A673 (cell line): ENCODE measurements around the gene NDST3. TPM values are rescaled to one million over a fixed set of nuclear protein-coding genes. Genes with fewer than 3 reads are reported as not detected.

Experiments used
- BruUV-seq: library from RNA; stranded (reverse); fragments of 400-500 nt; replicated peaks from 2 replicates; lab custom pipeline; 2021; lab: Mats Ljungman, UMichigan
- CTCF ChIA-PET: fragments of 300-600 bp; sonication (Branson Sonifier 250); formaldehyde crosslinking; loops from one replicate; lab custom pipeline; 2022; ENCODE audit warnings: antibody characterized with exemption; lab: Charles Lee
- POLR2A ChIA-PET: fragments of 300-600 bp; sonication (Branson Sonifier 250); formaldehyde crosslinking; loops from one replicate; lab custom pipeline; 2022; ENCODE audit warnings: antibody characterized with exemption; ENCODE audit not compliant: low non-redundant PET; lab: Charles Lee
- DNase-seq: peaks from one replicate; pipeline ENCODE4 v3.0.0-alpha.2; 2015; ENCODE audit warnings: low spot score
- H3K27ac ChIP-seq: fragments of 200-600 bp; sonication (generic); 2 replicates; pipeline ENCODE4 v1.5.1; 2016; ENCODE audit warnings: mixed run types, low read depth, mild to moderate bottlenecking, mixed read lengths, antibody characterized with exemption, low read length; ENCODE audit not compliant: poor library complexity, severe bottlenecking
- H3K27me3 ChIP-seq: fragments of 200-600 bp; sonication (generic); replicated peaks from 2 replicates; pipeline ENCODE4 v1.6.1; 2017; ENCODE audit warnings: mixed run types, low read depth, mild to moderate bottlenecking, mixed read lengths, antibody characterized with exemption, low read length; ENCODE audit not compliant: insufficient read depth, poor library complexity
- H3K36me3 ChIP-seq: fragments of 200-600 bp; sonication (generic); 2 replicates; pipeline ENCODE4 v1.6.1; 2016; ENCODE audit warnings: mixed run types, mild to moderate bottlenecking, mixed read lengths, antibody characterized with exemption, low read length; ENCODE audit not compliant: insufficient read depth, poor library complexity, severe bottlenecking
- H3K4me1 ChIP-seq: fragments of 200-600 bp; sonication (generic); 2 replicates; pipeline ENCODE4 v1.6.1; 2017; ENCODE audit warnings: mixed run types, mild to moderate bottlenecking, mixed read lengths, antibody characterized with exemption, low read length; ENCODE audit not compliant: insufficient read depth, poor library complexity, severe bottlenecking
- H3K4me3 ChIP-seq: fragments of 200-600 bp; sonication (generic); 2 replicates; pipeline ENCODE4 v1.5.1; 2016; ENCODE audit warnings: low read depth, mixed run types, mild to moderate bottlenecking, mixed read lengths, low read length; ENCODE audit not compliant: poor library complexity, severe bottlenecking
- H3K9me3 ChIP-seq: fragments of 200-600 bp; sonication (generic); 2 replicates; pipeline ENCODE4 v1.6.1; 2016; ENCODE audit warnings: mixed run types, low read depth, mild to moderate bottlenecking, mixed read lengths, antibody characterized with exemption, low read length; ENCODE audit not compliant: poor library complexity, severe bottlenecking
- EZH2 ChIP-seq: fragments of 200-600 bp; sonication (generic); IDR thresholded peaks from 2 replicates; pipeline ENCODE4 v1.6.1; 2017; ENCODE audit warnings: borderline replicate concordance, low read depth, mild to moderate bottlenecking, mixed read lengths, antibody characterized with exemption, low read length; ENCODE audit not compliant: poor library complexity, severe bottlenecking
- intact Hi-C: fragments of 100-400 bp; cut with micrococcal nuclease; formaldehyde crosslinking; loops from one replicate; pipeline ENCODE4 v1.10.0; 2022; ENCODE audit not compliant: unreplicated experiment
- total RNA-seq: library from RNA; stranded (reverse); gene quantifications from 2 replicates; pipeline ENCODE4 v1.2.3, GENCODE V29; 2021
- TF ChIP-seq, protein P1 (sequence below): fragments of 300-800, 200-600 bp; sonication (generic); conservative IDR thresholded peaks from 2 replicates; pipeline ENCODE4 v1.5.1; 2017; ENCODE audit warnings: low read depth, mild to moderate bottlenecking, antibody characterized with exemption, low read length, moderate library complexity, mixed read lengths

The NDST3 gene
- total RNA-seq, 1 experiment from 2014 or later = 3.0 TPM

DNA sequence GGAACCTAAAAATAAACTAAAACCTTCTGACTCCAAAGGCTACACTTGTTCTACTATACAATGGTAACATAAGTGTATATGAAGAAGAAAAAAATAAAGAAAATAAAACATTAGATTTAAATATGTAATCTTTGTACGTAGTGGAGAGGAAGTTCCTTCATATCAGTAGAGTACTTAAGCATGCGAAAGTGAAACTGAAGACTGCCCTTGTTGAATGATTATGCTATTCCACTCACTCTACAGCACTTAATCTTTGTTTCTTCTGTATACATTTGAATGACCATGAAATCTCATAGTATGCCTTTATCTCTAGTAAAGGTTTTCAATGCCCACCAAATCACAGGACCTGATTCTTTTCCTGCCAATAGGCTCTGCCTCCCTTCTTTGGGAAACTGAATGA is 78.9 kb downstream of the NDST3 start:
- POLR2A ChIA-PET = no interaction called here

GRCh38 chr4:118114720-118115119 is 80.4 kb downstream of the NDST3 start:
- Histone ChIP-seq H3K4me3 (no peak overlapping the region), H3K4me1 (no peaks in the 10 kb centered on the region), H3K36me3 (no peaks in the 10 kb centered on the region), H3K27ac (no peak overlapping the region), H3K27me3 (no peaks in the 10 kb centered on the region), H3K9me3 (no peaks in the 10 kb centered on the region)
- CTCF ChIA-PET = no interaction called here
- intact Hi-C loops = no loop called here
- TF ChIP-seq, protein P1, sequence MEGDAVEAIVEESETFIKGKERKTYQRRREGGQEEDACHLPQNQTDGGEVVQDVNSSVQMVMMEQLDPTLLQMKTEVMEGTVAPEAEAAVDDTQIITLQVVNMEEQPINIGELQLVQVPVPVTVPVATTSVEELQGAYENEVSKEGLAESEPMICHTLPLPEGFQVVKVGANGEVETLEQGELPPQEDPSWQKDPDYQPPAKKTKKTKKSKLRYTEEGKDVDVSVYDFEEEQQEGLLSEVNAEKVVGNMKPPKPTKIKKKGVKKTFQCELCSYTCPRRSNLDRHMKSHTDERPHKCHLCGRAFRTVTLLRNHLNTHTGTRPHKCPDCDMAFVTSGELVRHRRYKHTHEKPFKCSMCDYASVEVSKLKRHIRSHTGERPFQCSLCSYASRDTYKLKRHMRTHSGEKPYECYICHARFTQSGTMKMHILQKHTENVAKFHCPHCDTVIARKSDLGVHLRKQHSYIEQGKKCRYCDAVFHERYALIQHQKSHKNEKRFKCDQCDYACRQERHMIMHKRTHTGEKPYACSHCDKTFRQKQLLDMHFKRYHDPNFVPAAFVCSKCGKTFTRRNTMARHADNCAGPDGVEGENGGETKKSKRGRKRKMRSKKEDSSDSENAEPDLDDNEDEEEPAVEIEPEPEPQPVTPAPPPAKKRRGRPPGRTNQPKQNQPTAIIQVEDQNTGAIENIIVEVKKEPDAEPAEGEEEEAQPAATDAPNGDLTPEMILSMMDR = no peak
- no peak for TF ChIP-seq EZH2
- no TSS peak for BruUV-seq
- no peak for DNase-seq
- POLR2A ChIA-PET = no interaction called here

More for the DNA sequence above, 78.9 kb downstream of the NDST3 start:
- no peak overlapping the region for H3K4me3 ChIP-seq
- H3K9me3 ChIP-seq = no peaks in the 10 kb centered on the region
- CTCF ChIA-PET = no interaction called here
- no peak for TF ChIP-seq EZH2
- TF ChIP-seq, protein P1 = no peak
- no peaks in the 10 kb centered on the region for H3K4me1 ChIP-seq
- intact Hi-C loops = no loop called here
- H3K36me3 ChIP-seq = no peaks in the 10 kb centered on the region
- no TSS peak for BruUV-seq
- no peak overlapping the region for H3K27ac ChIP-seq
- H3K27me3 ChIP-seq = no peaks in the 10 kb centered on the region
- DNase-seq = no peak

DNA sequence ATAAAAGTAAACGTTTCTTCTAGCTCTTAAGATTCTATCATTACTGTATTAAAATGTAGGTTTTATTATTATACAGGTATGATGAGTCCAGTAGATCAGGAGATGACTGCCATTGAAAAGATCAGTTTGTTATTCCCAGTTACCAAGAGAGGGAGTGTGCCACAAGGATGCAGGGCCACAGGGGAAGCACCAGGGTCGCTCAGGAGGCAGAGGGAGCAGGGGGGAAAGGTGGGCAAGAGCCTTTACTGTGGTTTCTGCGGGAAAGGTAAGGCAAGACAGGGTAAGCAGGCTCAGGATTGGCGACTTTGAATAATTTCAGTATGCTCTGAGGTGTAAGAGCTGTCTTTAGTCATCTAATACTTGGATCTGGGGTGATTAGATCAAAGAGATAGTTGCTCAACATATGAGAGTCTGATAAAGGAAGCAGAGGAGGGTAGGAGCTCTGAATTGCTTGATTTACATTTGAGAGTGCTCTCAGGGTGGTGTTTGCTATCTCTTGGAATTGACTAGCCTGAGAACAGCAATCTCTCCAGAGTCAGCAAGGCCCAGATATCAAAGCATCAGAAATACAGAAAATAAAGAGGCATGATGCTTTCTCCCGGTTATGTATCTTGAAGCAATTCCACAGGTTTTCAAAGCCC is 86.0 kb downstream of the NDST3 start:
- Histone ChIP-seq H3K9me3 (no peaks in the 10 kb centered on the region), H3K36me3 (no peaks in the 10 kb centered on the region), H3K4me3 (no peak overlapping the region), H3K27ac (no peak overlapping the region), H3K27me3 (no peaks in the 10 kb centered on the region), H3K4me1 (no peaks in the 10 kb centered on the region)
- POLR2A ChIA-PET = no interaction called here
- DNase-seq = no peak
- no TSS peak for BruUV-seq
- CTCF ChIA-PET = no interaction called here
- TF ChIP-seq, protein P1 = no peak
- TF ChIP-seq EZH2 = no peak
- intact Hi-C loops = no loop called here
